22Rv1 (cell line): Measurements from ENCODE around the gene NUDT22.

ENCODE experiments used
- CTCF ChIP-seq: fragments of 450-650 bp; IDR thresholded peaks from 2 replicates; pipeline ENCODE4 v1.5.1; 2017; ENCODE audit warnings: mild to moderate bottlenecking
- ZFX ChIP-seq: fragments of 450-650 bp; IDR thresholded peaks from 2 replicates; pipeline ENCODE4 v1.6.1; 2017; ENCODE audit warnings: antibody characterized with exemption, borderline replicate concordance

GRCh38 chr11:64245797-64246620, 19.9 kb downstream of the NUDT22 start:
- TF ChIP-seq CTCF = no peak
- TF ChIP-seq ZFX = no peak
